SHP77 (cell line): Measurements from ENCODE around the gene DLG3.
"Not testable (repeated sequence)": the region's sequence is repeated elsewhere in the genome, so short reads cannot be mapped to it uniquely, and the experiment has no call there.

Experiments
- DNase-seq, 2 experiments: peaks; one replicate each; lab custom pipeline; 2025; lab: John Stamatoyannopoulos, UW

Gene DLG3

DNA sequence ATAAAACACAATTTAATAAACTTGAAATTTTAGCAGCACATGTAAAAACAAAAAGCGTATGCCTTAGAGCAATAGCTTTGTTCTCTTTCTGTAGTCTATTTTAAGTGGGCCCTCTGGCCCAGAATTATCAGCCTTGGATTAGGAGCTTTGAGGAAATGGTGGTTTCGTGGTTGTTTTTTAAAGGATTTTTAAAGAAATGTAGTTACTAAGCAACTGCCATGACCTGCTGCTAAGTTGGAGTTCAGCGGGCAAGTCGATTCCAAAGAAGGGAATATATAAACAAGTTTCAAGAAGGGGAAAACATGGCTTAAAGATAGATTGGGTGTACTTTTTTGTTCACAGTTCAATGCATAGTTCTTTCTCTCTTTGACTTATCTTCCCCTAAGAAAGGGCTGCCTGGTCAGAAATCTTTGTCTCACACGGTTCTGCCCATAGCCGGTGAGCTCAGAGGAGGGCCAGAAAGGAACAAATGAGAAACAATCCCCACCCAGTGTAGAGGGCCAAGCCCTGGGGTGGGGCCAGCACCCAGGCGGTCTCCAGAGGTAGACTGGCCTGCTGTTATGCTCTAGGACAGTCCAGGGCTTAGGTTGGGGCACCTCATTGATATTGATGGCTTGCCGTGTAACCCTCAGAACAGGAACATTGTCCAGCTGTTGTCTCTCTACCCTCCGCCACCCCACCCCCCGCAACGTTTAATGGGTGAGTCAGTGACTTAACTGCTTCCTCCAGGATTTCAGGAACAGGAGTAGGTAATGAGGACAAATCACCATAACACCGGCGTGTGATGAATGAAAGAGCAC lies 32.5 kb downstream of the DLG3 start:
- no peak for DNase-seq

DNA sequence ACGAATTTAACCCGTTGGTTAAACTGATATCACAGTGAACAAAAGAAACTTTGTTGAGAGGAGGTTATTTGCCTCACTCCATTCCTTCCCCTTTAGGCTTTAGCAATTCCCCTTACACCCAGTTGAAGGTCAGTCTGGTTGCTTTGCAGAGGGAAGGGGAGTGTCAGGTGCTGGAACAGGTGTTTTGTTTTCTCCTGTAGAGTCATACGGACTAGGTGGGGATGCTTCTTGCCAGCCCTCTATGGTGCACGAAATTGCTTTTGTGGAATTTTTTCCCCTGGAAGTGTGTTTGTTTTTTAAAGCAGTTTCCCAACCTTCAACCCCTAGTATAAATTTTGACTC lies 33.1 kb downstream of the DLG3 start:
- DNase-seq, result no peak

DNA sequence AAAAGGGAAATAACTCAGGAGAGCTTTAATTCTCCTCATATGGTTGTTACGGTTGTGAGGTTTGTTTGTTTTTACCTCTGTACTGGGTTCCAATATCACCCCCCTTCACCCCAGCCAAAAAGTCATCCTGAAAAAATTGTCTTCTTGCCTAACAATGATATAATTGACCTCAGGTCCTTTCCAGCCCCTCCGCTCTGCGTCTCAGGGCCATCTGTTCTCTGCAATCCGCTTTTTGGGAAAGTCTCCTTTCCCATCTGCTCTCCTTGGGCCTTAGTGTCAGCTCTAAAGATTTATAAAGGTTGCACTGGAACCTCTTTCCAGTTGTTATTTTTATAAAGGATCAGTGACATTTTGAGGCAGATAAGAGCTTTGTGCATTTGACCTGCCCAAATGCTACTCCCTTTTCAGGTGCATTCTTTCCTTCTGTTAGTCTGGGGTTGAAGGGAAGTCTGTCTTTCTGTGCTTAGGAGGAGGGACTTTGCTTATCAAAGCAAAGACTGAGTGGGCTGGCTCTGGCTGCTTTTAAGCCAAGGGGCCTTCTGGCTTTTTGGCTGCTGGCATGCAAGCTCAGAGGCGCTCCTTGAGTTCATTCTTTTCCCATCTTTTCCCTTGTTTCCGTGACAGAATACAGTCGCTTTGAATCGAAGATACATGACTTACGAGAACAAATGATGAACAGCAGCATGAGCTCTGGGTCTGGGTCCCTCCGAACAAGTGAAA lies 34.1 kb downstream of the DLG3 start:
- no peak for DNase-seq

DNA sequence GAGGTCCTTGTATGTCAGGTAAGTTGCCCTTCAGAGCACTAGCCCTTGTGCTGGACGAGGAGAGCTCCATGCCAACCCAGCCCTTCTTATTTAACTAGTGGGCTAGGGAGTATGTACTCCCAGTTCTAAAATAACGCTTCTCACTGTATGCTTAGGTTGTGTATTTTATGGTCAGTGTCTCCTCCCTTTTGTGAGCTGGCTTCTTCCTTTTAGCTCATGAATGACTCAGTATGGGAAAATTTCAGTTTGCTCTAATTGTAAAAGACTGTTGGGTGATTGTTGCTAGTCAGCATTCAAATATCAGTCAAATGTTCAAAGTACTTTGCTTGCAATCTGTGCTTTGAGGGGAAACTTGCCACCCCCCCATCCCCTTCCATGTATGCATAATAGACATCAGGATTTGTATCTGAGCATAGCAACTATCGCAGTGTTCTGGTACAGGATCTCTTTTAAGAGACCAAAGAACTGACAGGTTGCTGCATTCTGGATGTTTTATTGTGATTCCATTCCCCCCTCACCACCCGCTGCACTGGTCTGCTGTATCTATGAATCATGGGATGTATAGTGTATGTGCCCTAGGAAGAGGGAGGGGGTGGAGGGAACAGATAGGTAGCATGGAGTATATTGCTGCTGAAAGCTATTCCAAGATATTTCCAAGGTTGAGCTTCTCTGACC lies 34.7 kb downstream of the DLG3 start:
- DNase-seq, result no peak

DNA sequence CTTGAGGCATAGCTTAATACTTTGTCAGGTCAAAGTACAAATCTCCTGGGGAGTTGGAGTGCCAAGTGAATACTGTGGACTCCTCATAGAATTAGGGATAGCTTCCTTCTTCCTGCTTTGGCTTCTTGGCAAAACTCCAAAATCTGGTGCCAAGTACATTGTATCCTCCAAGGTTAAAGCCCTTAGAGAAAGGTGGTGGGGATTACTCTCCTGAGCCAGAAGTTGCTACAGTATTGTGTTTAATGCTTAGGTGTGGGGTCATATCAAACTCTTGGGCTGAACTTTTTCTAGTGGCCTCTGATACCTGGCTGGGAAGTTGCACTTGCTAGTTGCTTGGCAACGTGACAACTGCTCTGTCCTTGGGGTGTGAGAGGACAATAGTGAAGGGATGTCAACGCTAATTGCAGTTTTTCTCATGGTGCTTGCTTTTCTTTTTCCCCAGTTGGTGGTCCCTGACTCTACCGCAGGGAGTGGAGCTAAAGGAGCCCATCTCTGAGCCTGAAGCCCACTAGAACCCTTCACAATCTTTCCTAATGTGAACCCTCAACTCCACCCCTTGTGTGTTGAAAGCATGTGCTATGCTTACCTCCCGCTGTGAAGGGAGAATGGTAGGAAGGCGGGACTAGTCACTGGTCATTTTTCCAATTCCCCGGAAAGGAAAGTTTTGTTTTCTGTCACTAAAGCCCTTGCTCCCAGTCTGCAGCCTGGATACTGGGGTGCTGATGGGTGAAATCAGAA lies 35.5 kb downstream of the DLG3 start:
- no peak for DNase-seq

DNA sequence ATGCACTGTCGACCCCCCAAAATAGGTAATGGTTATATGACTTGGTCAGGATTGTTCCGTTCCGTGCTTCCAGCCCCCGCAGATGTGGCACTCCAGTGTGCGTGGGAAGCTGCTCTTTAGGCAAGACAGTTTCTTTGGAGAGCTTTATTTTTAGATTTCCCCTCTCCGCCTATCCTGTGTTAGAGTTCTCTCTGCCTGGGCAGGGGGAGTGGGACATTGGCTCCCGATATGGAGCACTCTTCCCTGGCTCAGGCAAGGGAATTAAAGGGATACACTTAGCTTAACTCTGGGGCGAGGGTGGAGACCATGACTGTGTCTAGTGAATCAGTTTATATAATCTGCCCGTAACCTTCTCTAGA lies 36.0 kb downstream of the DLG3 start:
- DNase-seq, result no peak

DNA sequence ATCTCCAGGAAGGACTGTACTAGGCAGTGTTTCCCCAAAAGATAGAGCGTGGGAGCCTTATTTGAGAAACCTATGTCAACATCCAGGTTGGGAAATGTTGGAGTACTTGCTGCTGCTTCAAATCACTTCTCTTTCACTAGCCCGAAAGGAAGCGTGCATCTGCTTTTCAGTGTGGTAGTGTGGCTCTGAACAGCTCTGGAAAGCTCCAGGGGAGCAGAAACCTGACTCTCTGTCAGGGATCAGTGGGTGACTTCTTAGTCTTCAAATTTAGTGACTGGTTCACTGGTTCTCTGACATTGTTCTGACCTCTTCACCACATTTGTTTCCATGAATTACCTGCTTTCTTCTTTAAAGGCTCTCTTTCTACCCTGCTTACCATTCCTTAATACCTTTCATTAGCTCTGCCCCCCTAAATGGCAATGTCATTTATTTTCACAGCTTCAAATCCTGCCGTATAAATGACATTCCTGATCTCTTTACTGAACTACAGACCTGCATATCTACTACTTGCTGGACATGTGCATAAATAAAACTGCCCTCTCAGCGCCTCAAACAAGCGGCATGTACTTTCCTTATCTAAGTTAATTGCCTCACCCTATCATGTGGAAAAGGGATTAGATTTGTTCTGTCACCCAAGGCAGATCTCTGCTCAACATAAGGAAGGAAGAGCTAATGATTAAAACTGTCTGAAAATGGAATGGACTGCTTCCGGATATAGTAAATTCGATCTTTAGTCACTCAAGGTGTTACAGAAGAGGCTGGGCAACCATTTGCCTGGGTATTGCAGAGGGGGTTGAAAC lies 37.0 kb downstream of the DLG3 start:
- no peak for DNase-seq

DNA sequence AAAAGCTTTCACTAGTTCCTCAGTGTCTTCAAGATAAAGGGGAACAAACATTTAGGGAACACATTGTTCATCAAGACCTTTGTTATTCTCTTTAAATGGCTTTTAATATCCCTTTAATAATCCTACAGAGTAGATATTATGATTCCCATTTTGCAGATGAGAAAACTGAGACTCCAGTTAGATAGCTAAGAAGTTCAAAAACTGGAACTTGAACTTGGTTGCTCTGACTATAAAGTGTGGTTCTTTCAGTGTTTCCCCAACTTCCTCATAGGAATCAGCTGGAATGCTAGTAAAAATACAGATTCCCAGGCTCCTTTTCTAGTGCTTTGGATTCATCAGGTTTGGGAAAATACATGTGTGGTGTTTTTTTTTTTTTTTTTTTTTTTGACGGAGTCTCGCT lies 37.7 kb downstream of the DLG3 start:
- DNase-seq, result no peak

DNA sequence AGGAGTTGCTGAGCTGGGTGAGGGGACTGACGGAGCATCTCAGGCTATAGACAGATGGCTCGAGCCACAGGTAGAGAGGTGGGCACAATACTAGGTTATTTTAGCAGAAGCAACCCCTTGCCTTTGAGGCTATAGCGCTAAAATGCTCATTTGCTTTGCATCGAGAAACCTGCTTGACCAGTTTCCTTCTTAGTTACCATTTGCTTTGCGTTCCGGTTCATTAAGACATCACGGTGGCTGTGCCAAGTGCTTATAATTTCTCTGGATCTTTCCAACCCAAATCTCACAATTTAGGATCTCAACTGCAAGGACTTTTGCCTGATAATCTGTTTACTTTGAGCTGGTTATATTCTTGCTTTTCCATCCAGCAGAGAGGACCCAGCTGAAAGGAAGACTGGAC lies 40.8 kb downstream of the DLG3 start:
- DNase-seq, result no peak

DNA sequence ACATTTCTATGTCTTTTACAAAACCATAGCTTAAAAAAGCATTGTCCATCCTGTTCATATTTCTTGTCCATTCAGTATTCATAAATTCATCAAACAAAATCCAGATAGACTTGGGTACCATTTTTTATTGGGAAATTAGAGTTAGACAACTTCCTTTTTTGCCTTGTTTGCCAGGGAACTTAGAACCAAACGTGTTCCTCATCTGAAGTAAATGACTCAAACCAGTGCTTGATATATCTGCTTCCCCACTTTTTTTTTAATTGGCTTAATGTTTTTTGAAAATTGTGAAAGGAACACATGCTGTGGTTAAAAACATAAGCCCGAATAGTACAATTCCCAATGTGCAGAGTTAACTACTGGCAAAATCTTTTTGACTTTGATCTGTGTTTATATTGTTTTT lies 44.2 kb downstream of the DLG3 start:
- DNase-seq, result no peak

DNA sequence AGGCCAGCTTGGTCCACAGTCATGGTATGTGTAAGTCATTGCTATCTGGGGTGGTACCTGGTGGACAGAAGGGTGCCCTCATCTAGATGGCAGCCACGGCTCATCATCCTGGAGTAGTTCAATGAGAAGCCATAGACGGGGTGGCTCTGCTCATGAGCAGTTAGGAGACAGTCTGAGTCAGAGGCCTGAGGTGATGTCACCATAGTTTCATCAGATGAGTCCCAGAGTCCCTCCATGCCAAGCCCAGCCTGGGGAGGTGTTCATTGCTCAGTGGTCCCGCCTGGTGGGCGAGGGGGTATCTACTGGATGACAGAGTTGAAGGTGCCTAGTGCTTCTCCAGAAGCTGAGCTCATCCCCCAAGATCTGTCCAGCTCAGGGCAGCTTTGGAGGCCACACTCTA lies 49.8 kb downstream of the DLG3 start:
- no peak for DNase-seq

DNA sequence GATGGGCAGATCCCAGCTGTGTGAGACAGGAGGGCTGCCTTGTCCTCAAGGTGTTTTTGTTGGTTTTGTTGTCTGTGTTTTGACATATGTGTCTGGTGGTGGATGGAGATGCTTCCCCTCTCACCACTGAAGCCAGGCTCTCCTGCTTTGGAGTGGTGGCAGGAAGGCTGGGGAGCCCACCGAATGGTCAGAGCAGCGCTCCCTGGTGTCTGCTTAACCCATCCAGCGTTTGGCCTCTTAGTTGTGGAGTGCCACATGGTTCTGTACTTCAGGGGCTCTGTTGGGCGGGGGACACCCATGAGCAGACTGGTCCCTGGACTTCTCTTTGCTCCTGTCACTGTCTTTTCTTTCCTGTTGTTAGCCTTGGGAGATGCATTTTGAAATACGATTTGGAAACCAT lies 51.9 kb downstream of the DLG3 start:
- no peak for DNase-seq

DNA sequence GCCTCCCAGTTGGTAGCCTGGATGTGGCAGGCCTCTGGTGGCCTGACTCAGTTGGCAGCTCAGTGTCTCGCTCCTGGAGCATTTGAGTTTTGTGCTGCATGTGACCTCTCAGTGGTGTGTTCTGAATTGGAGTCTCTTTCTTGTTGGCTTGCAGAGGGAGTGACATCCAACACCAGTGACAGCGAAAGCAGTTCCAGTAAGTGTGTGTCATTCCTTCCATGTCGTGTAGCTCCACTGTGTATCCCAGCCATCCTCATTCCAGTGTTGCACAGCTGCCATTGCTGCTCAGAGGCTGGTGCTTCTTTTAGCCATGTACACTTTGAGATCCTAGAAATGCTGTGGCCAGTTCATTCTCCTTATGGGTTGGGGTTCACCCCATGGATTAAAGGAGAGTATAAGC lies 52.4 kb downstream of the DLG3 start:
- no peak for DNase-seq

DNA sequence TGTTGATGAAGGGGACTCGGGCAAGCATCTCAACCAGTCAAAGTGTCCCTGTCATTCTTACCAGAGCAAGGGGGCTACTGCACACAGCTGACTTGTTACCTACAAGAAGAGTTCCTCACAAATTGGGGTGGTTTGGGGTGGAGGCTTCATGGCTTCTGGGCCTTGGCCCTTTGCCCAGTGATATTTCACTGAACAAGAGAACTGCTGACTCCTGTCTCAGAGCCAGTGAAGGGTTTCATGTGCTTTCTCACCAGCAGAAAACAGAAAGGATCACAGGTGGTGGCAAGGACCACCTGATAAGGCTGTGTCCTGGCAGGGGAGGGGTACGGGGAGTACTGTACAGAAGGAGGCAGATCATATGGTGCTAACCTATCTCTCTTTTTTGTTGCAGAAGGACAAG lies 53.5 kb downstream of the DLG3 start:
- DNase-seq, result no peak

DNA sequence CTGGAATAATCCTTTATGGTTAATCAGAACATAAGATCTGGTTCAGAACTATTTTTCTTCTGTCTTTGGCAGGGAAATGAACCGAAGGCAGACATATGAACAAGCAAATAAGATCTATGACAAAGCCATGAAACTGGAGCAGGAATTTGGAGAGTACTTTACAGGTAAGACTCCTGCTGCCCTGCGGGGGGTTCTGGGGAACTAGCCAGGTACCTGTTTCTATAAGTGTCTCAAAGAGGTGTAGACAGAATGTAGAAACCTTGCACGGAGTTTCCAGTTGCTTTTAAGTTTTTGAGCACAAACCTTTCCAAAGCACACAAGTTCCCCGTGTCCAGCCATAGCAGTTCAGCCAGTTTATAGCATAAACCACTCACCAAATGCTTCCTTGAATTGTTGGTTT lies 56.2 kb downstream of the DLG3 start:
- DNase-seq, result no peak

DNA sequence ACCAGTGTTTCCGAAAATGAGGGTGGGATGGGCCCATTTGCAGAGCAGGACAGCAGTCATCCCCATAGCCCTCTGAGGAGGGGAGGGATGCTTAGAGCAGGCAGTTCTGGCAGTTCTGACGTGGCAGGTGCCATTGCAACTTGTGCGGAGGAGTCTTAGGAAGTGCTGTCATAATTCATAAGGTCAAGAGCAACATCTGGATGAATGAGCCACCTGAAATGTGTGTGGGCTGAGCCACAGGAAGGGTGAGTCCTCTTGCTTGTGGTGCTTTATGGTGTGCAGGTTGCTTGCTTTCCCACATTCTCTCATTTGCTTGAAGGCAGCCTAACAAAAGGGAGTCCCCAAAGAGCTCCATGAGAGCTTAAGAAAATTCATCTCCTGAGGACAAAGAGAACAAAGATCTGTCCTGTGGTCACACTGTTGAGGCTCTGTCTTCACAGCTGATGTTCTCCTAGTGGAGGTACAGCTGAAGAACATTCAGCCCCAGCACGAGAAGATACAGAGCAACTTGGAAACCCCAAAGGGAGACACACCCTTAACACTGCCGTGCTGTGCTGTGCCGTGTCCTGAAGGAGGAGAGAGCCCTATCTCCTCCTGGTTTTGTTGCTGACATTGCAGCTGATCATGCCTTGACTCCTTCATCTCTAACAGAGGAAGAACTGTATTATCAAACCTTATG lies 60.3 kb downstream of the DLG3 start:
- no peak for DNase-seq

DNA sequence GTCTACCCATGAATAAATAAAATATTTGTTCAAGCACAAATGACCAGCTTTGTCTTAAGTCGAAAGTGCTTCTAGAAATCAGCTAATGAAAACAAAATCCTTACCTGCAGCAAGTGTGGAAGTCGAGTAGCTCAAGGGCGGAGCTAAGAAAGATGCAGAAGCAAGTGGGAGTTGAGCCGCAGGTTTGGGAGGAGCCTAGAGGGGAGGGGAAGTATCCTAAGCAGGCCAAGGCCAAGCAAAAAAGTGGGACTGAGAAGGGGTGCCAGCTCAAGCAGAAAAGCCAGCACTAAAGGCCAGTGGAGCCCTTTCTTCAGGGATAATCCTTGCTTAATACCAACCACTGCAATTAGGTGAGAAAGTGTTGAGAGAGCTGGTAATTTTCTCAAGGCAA lies 60.8 kb downstream of the DLG3 start:
- no peak for DNase-seq

DNA sequence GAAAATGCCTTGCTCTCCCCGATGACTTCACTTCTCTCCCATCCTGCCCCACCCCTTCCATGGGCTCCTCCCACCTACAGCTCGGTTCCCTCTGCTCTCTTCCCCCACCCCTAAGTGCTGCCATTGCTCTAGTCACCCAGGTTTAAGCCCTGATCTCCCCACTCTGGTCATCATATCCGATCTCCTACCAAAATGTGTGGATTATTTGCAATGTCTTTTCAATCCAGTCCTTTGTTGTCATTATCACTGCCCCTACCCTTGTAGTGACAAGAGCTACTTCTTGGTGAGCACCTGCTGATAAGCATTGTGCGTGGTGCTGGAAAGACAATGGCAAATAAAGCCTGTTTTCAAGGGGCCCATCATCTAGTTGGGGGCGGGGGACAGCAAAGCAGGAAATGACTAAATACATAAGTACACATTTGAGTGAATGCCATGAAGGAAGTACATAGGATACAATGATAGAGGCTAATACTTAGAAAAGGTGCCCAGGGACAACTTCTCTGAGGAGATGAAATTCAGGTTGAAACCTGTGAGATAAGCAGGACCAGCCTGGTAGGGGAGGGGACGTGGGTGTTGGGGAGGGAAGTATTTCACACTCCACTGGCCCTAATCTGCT lies 63.8 kb downstream of the DLG3 start:
- DNase-seq, result peak in 1 of 2 experiments; percentile 1

DNA sequence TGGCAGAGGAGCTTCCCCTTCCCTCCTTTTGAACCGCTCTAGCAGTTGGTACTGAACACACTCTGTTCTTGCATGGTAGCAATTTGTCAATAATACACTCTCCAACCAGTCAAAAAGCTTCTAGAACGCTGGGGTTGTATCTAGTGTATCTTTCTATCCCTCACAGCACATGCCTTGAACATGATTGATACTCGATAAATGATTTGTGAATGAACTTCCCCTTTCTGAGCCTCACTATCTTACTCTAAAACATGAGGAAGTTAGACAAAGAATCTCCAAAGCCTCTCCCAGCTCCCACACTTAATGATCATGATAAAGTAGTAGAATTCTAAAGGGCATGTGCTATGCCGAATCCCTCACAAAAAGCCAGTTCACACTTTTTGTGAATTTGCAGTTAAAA lies 64.4 kb downstream of the DLG3 start:
- no peak for DNase-seq

DNA sequence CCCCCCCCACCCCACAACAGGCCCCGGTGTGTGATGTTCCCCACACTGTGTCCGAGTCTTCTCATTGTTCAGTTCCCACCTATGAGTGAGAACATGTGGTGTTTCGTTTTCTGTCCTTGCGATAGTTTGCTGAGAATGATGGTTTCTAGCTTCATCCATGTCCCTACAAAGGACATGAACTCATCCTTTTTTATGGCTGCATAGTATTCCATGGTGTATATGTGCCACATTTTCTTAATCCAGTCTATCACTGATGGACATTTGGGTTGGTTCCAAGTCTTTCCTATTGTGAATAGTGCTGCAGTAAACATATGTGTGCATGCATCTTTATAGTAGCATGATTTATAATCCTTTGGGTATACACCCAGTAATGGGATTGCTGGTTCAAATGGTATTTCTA lies 70.6 kb downstream of the DLG3 start:
- not testable (repeated sequence) for DNase-seq

DNA sequence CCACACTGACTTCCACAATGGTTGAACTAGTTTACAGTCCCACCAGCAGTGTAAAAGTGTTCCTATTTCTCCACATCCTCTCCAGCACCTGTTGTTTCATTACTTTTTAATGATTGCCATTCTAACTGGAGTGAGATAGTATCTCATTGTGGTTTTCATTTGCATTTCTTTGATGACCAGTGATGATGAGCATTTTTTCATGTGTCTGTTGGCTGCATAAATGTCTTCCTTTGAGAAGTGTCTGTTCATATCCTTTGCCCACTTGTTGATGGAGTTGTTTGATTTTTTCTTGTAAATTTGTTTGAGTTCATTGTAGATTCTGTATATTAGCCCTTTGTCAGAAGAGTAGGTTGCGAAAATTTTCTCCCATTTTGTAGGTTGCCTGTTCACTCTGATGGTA lies 71.1 kb downstream of the DLG3 start:
- DNase-seq, result not testable (repeated sequence)
